A549 (cell line): ENCODE data around the gene CLGN. TPM values are rescaled to one million over a fixed set of nuclear protein-coding genes. Genes with fewer than 3 reads are reported as not detected.
A peak's percentile ranks its signal among the peaks of the same experiment; 100 is the strongest.

Experiments used
- ATAC-seq, 2 experiments: fragments of 200-7000 bp in 1 of 2; fragments of >200 bp in 1 of 2; cut with Nextera tagmentation in 1 of 2; cut with Tn5 transposase in 1 of 2; 3 replicates each; pipeline versions ENCODE4 v1.8.0 to v1.9.1; 2018 to 2020; ENCODE audit warnings: mild to moderate bottlenecking in 1 of 2, moderate library complexity in 1 of 2
- CTCF ChIA-PET: fragments of 300-600 bp; sonication (Branson Sonifier 250); formaldehyde crosslinking; extraction: SDS; loops from one replicate; lab custom pipeline; 2021; ENCODE audit warnings: antibody characterized with exemption, inconsistent platforms; lab: Yijun Ruan, JAX
- POLR2A ChIA-PET: fragments of 350-600 bp; formaldehyde crosslinking; extraction: SDS; loops from one replicate; lab custom pipeline; 2021; ENCODE audit warnings: antibody characterized with exemption, inconsistent platforms; lab: Yijun Ruan, JAX
- DNase-seq, 2 experiments: peaks; one replicate each; pipeline versions ENCODE4 v3.0.0 to v3.0.0-alpha.2; 2011 to 2016; ENCODE audit warnings: low read depth in 1 of 2, low spot score in 1 of 2
- FAIRE-seq: peaks from 2 replicates; lab custom pipeline; 2011; peaks lifted over from hg19 to GRCh38; lab: Jason Lieb, UNC
- H3K27ac ChIP-seq, 2 experiments: fragments of >200 bp; sonication (Bioruptor Twin); formaldehyde crosslinking; 3 replicates each; pipeline ENCODE4 v1.5.1; 2016 to 2017
- H3K4me1 ChIP-seq: fragments of >200 bp; sonication (Bioruptor Twin); formaldehyde crosslinking; 3 replicates; pipeline ENCODE4 v1.6.1; 2016
- H3K4me2 ChIP-seq: fragments of >200 bp; sonication (Bioruptor Twin); formaldehyde crosslinking; 3 replicates; pipeline ENCODE4 v1.6.1; 2016
- H3K4me3 ChIP-seq: fragments of >200 bp; sonication (Bioruptor Twin); formaldehyde crosslinking; 3 replicates; pipeline ENCODE4 v1.5.1; 2016
- H3K9me3 ChIP-seq: fragments of >200 bp; sonication (Bioruptor Twin); formaldehyde crosslinking; 3 replicates; pipeline ENCODE4 v1.6.1; 2016
- BHLHE40 ChIP-seq: IDR thresholded peaks from 2 replicates; pipeline ENCODE4 v1.6.1; 2012; ENCODE audit warnings: low read depth, low read length, inconsistent platforms
- CEBPB ChIP-seq, 2 experiments: fragments of >200 bp in 1 of 2; sonication (Bioruptor Twin) in 1 of 2; formaldehyde crosslinking in 1 of 2; IDR thresholded peaks; 2 replicates each; pipeline ENCODE4 v1.6.1; 2012 to 2016
- CHD2 ChIP-seq: fragments of 150-350 bp; IDR thresholded peaks from 2 replicates; pipeline ENCODE4 v1.6.1; 2014; ENCODE audit warnings: low read length; ENCODE audit not compliant: partially characterized antibody
- CHD4 ChIP-seq: fragments of 200-600 bp; sonication (generic); IDR thresholded peaks from 2 replicates; pipeline ENCODE4 v1.6.1; 2016; ENCODE audit warnings: antibody characterized with exemption, mild to moderate bottlenecking, borderline replicate concordance
- ELK1 ChIP-seq: fragments of 150-350 bp; IDR thresholded peaks from 2 replicates; pipeline ENCODE4 v1.6.1; 2014; ENCODE audit warnings: low read depth, mild to moderate bottlenecking, low read length
- FOSL2 ChIP-seq, 2 experiments: fragments of 450-650 bp in 1 of 2; fragments of >200 bp in 1 of 2; sonication (Bioruptor Twin) in 1 of 2; formaldehyde crosslinking; IDR thresholded peaks; 2 replicates each; pipeline versions ENCODE4 v1.5.0 to v1.6.1; 2016 to 2020; ENCODE audit warnings: mild to moderate bottlenecking in 1 of 2, moderate library complexity in 1 of 2
- FOXS1 ChIP-seq: fragments of 250-450 bp; sonication (Bioruptor Pico); IDR thresholded peaks from 2 replicates; pipeline ENCODE4 v1.5.0; 2020; ENCODE audit warnings: mild to moderate bottlenecking, moderate library complexity
- HDAC2 ChIP-seq: fragments of 200-600 bp; sonication (generic); IDR thresholded peaks from 2 replicates; pipeline ENCODE4 v1.6.1; 2016
- HOXB13 ChIP-seq: fragments of 250-450 bp; sonication (Bioruptor Pico); IDR thresholded peaks from 2 replicates; pipeline ENCODE4 v1.5.0; 2020; ENCODE audit warnings: low read depth, mild to moderate bottlenecking, moderate library complexity
- KDM5A ChIP-seq: fragments of 200-600 bp; sonication (generic); IDR thresholded peaks from 2 replicates; pipeline ENCODE4 v1.6.1; 2016; ENCODE audit warnings: antibody characterized with exemption, mild to moderate bottlenecking
- MAFK ChIP-seq: fragments of 450-650 bp; IDR thresholded peaks from 2 replicates; pipeline ENCODE4 v1.6.1; 2014; ENCODE audit not compliant: partially characterized antibody
- NFE2L2 ChIP-seq: fragments of 150-350 bp; conservative IDR thresholded peaks from 2 replicates; pipeline ENCODE4 v1.6.1; 2014; ENCODE audit warnings: low read length
- PBX3 ChIP-seq: IDR thresholded peaks from 2 replicates; pipeline ENCODE4 v1.6.1; 2012
- PHF8 ChIP-seq: fragments of 200-600 bp; sonication (generic); IDR thresholded peaks from 2 replicates; pipeline ENCODE4 v1.6.1; 2016; ENCODE audit warnings: low read depth, mild to moderate bottlenecking, antibody characterized with exemption, moderate library complexity, borderline replicate concordance
- RAD21 ChIP-seq, 2 experiments: fragments of >200 bp in 1 of 2; sonication (Bioruptor Twin) in 1 of 2; formaldehyde crosslinking in 1 of 2; IDR thresholded peaks in 1 of 2; conservative IDR thresholded peaks in 1 of 2; 2 replicates in 1 of 2; 3 replicates in 1 of 2; pipeline ENCODE4 v1.6.1; 2012 to 2018; ENCODE audit warnings: inconsistent platforms in 1 of 2
- RCOR1 ChIP-seq: fragments of 150-350 bp; IDR thresholded peaks from 2 replicates; pipeline ENCODE4 v1.6.1; 2014; ENCODE audit warnings: antibody characterized with exemption, low read length, low read depth
- RFX5 ChIP-seq: fragments of 450-650 bp; IDR thresholded peaks from 2 replicates; pipeline ENCODE4 v1.7.1; 2014; ENCODE audit warnings: antibody characterized with exemption, mild to moderate bottlenecking, moderate library complexity
- RNF2 ChIP-seq: fragments of 200-600 bp; sonication (generic); IDR thresholded peaks from 2 replicates; pipeline ENCODE4 v1.6.1; 2016; ENCODE audit warnings: low read depth, mild to moderate bottlenecking, antibody characterized with exemption, moderate library complexity, borderline replicate concordance
- SMC3 ChIP-seq: fragments of >200 bp; sonication (Bioruptor Twin); formaldehyde crosslinking; IDR thresholded peaks from 3 replicates; pipeline ENCODE4 v1.6.1; 2018; ENCODE audit warnings: inconsistent platforms
- TFCP2L1 ChIP-seq: fragments of 250-450 bp; sonication (Bioruptor Pico); IDR thresholded peaks from 2 replicates; pipeline ENCODE4 v1.5.0; 2021; ENCODE audit warnings: mild to moderate bottlenecking
- USF2 ChIP-seq: fragments of 450-650 bp; IDR thresholded peaks from 2 replicates; pipeline ENCODE4 v1.6.1; 2014; ENCODE audit warnings: antibody characterized with exemption
- ZFP36 ChIP-seq: fragments of 450-650 bp; IDR thresholded peaks from 2 replicates; pipeline ENCODE4 v1.6.1; 2014; ENCODE audit warnings: borderline replicate concordance; ENCODE audit not compliant: partially characterized antibody
- WGBS: methylation state at CpG from one replicate; pipeline ENCODE4 v1.1.6; 2017; ENCODE audit errors: missing lambda C conversion rate; 5-methylcytosine and 5-hydroxymethylcytosine counted together
- polyA minus RNA-seq: library from RNA; depleted of rRNA, polyadenylated mRNA; stranded (reverse); fragments of >200 nt; gene quantifications from 2 replicates; pipeline ENCODE4 v1.2.3, GENCODE V29; 2011; rRNA and poly(A)+ RNA removed
- polyA plus RNA-seq, 4 experiments: library from polyadenylated mRNA; depleted of rRNA in 3 of 4; stranded (reverse); fragments of >200 nt; fragmentation: RNase III in 1 of 4; extraction: RNeasy Plus Mini Kit Qiagen cat#74134 plus additional on column Dnase treatment in 1 of 4; gene quantifications; 2 replicates in 3 of 4; 3 replicates in 1 of 4; pipeline ENCODE4 v1.2.3, GENCODE V29; 2011 to 2017
- TF ChIP-seq, protein P1 (sequence below): fragments of >200 bp; sonication (Bioruptor Twin); formaldehyde crosslinking; IDR thresholded peaks from 3 replicates; pipeline ENCODE4 v1.5.1; 2016
- TF ChIP-seq, protein P2 (sequence below): IDR thresholded peaks from 2 replicates; pipeline ENCODE4 v1.6.1; 2012
- TF ChIP-seq, protein P3 (sequence below): fragments of 200-600 bp; sonication (generic); IDR thresholded peaks from 2 replicates; pipeline ENCODE4 v1.6.1; 2016; ENCODE audit warnings: antibody characterized with exemption, mild to moderate bottlenecking, moderate library complexity

CLGN gene, protein sequence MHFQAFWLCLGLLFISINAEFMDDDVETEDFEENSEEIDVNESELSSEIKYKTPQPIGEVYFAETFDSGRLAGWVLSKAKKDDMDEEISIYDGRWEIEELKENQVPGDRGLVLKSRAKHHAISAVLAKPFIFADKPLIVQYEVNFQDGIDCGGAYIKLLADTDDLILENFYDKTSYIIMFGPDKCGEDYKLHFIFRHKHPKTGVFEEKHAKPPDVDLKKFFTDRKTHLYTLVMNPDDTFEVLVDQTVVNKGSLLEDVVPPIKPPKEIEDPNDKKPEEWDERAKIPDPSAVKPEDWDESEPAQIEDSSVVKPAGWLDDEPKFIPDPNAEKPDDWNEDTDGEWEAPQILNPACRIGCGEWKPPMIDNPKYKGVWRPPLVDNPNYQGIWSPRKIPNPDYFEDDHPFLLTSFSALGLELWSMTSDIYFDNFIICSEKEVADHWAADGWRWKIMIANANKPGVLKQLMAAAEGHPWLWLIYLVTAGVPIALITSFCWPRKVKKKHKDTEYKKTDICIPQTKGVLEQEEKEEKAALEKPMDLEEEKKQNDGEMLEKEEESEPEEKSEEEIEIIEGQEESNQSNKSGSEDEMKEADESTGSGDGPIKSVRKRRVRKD
- polyA plus RNA-seq (2011; rRNA removed) (20.6 and 30.9 TPM in 2 replicates), polyA plus RNA-seq (2017; fragmentation: RNase III; extraction: RNeasy Plus Mini Kit Qiagen cat#74134 plus additional on column Dnase treatment) (8.3 to 8.9 TPM (median 8.4 TPM) in 3 replicates), polyA minus RNA-seq (1.9 and 2.2 TPM in 2 replicates)
- 0.60 and 0.78 TPM in 2 replicates for polyA plus RNA-seq (2012; cell fraction: cytosol; rRNA removed)
- polyA plus RNA-seq (2012; cell fraction: nucleus; rRNA removed), result 0.54 and 0.92 TPM in 2 replicates

DNA sequence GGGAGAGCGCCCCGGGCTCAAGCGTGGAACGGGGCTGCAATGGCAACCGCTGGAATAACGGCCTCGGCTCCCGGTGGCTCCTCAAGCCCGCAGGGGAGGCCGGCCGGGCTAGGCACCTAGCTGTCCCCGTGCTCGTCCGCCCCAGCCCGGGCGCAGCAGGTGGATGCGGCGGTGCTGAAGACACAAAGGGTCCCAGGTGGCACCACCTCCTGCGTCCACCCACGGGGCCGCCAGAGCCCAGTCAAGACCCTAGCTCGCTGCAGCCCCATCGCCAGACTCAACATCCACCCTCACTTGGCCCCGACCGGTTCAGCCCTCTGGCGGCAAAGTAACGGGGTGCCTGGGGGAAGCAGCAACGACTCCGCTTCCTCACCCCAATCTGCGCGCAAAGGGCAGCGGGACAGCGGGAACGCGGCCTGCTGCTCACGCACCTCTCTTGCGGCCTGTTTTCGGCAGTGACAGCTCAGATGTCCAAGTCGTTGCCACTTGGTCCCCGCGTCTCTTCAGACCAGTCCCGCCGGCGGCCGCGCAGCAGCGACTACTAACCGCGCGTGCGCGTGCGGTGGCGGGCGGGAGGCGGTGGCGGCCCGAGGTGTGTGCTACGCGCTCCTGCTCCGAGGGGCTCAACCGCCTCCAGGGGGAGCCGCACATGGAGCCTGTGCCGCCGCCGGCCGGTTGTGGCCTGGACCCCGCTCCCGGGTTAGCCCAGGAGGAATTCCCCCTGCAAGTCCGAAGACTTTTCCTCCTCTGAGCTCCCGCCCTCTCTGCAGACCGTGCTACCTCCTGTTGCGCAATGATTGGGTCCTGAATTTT, at the start of gene CLGN:
Gene CLGN (minus strand): TSS at position 543 of the 813 bp plus-strand sequence. CDS start 14,570 bp downstream, outside the sequence.
- WGBS, result 0% methylated on average over 16 of the region's 73 CpGs
- ChIA-PET POLR2A (interaction anchor here (0.6 to 2.1 kb wide), 4 partner anchors 24 to 224 kb away, joined by 3 to 13 read pairs (median 6); partner anchors contain the start of genes ELMOD2 and SCOC), CTCF (interaction anchor here (0.6 to 2.7 kb wide), 22 partner anchors 9 to 771 kb away, joined by 3 to 13 read pairs (median 3); partner anchors contain the start of gene ELMOD2)
- DNase-seq (peak; percentile 63 to 77), ATAC-seq (peak; percentile 95 to 97), FAIRE-seq (no peak)
- Histone ChIP-seq H3K4me1 (peaks cover 9% of the 10 kb centered on the region; the same call in 2 of the 3 replicates), H3K4me2 (peak within 1 kb of the TSS; percentile 84), H3K4me3 (peak within 1 kb of the TSS; percentile 80), H3K9me3 (no peaks in the 10 kb centered on the region), H3K27ac (peak within 1 kb of the TSS; percentile 82 to 89)
- no peak for TF ChIP-seq FOXS1
- no peak for TF ChIP-seq RFX5
- TF ChIP-seq NFE2L2, result no peak
- TF ChIP-seq, protein P1, sequence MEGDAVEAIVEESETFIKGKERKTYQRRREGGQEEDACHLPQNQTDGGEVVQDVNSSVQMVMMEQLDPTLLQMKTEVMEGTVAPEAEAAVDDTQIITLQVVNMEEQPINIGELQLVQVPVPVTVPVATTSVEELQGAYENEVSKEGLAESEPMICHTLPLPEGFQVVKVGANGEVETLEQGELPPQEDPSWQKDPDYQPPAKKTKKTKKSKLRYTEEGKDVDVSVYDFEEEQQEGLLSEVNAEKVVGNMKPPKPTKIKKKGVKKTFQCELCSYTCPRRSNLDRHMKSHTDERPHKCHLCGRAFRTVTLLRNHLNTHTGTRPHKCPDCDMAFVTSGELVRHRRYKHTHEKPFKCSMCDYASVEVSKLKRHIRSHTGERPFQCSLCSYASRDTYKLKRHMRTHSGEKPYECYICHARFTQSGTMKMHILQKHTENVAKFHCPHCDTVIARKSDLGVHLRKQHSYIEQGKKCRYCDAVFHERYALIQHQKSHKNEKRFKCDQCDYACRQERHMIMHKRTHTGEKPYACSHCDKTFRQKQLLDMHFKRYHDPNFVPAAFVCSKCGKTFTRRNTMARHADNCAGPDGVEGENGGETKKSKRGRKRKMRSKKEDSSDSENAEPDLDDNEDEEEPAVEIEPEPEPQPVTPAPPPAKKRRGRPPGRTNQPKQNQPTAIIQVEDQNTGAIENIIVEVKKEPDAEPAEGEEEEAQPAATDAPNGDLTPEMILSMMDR, result peak; percentile 45
- TF ChIP-seq FOSL2 (IDR thresholded peaks at IDR 0.05), result no peak
- TF ChIP-seq FOSL2 (CRISPR knock-in tag; IDR thresholded peaks at IDR 0.05), result no peak
- no peak for TF ChIP-seq USF2
- peak; percentile 44 for TF ChIP-seq SMC3
- no peak for TF ChIP-seq PBX3
- no peak for TF ChIP-seq MAFK
- no peak for TF ChIP-seq KDM5A
- no peak for TF ChIP-seq HOXB13 (CRISPR knock-in tag)
- TF ChIP-seq, protein P2, sequence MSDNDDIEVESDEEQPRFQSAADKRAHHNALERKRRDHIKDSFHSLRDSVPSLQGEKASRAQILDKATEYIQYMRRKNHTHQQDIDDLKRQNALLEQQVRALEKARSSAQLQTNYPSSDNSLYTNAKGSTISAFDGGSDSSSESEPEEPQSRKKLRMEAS, result peak; percentile 56; the same call in 1 of the 2 replicates
- no peak for TF ChIP-seq ELK1
- no peak for TF ChIP-seq PHF8
- no peak for TF ChIP-seq CHD4
- TF ChIP-seq HDAC2, result no peak; the same call in 1 of the 2 replicates
- no peak for TF ChIP-seq RNF2
- TF ChIP-seq CEBPB (IDR thresholded peaks at IDR 0.05), result peak; percentile 73 to 97
- no peak for TF ChIP-seq CHD2
- no peak for TF ChIP-seq TFCP2L1
- no peak; a peak in 1 of 5 replicates for TF ChIP-seq RAD21 (conservative IDR thresholded peaks at IDR 0.05 in 1 of 2, IDR thresholded peaks at IDR 0.05 in 1 of 2)
- TF ChIP-seq BHLHE40, result no peak
- TF ChIP-seq, protein P3, sequence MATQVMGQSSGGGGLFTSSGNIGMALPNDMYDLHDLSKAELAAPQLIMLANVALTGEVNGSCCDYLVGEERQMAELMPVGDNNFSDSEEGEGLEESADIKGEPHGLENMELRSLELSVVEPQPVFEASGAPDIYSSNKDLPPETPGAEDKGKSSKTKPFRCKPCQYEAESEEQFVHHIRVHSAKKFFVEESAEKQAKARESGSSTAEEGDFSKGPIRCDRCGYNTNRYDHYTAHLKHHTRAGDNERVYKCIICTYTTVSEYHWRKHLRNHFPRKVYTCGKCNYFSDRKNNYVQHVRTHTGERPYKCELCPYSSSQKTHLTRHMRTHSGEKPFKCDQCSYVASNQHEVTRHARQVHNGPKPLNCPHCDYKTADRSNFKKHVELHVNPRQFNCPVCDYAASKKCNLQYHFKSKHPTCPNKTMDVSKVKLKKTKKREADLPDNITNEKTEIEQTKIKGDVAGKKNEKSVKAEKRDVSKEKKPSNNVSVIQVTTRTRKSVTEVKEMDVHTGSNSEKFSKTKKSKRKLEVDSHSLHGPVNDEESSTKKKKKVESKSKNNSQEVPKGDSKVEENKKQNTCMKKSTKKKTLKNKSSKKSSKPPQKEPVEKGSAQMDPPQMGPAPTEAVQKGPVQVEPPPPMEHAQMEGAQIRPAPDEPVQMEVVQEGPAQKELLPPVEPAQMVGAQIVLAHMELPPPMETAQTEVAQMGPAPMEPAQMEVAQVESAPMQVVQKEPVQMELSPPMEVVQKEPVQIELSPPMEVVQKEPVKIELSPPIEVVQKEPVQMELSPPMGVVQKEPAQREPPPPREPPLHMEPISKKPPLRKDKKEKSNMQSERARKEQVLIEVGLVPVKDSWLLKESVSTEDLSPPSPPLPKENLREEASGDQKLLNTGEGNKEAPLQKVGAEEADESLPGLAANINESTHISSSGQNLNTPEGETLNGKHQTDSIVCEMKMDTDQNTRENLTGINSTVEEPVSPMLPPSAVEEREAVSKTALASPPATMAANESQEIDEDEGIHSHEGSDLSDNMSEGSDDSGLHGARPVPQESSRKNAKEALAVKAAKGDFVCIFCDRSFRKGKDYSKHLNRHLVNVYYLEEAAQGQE, result no peak
- no peak for TF ChIP-seq RCOR1
- no peak for TF ChIP-seq ZFP36
